ENCODE measurements around the gene GLRX. TPM values are rescaled to one million over a fixed set of nuclear protein-coding genes. Genes with fewer than 3 reads are reported as not detected.

GLRX gene
- 31.7 and 36.9 TPM in 2 replicates for total RNA-seq

GRCh38 chr5:95822542-95823181 is at the start of gene GLRX:
TSS of gene GLRX (minus strand) at chr5:95822726. CDS start at chr5:95822662, 64 bp downstream.

Other genes with a start within 250 kb of the GLRX start
- gene GPR150, start 202.6 kb downstream of the GLRX start, total RNA-seq, result 0.65 TPM in 1 of 2 replicates, not detected in the other
- 0.98 and 2.2 TPM in 2 replicates for gene RFESD, start 175.9 kb downstream of the GLRX start, total RNA-seq
- gene SPATA9, start 139.7 kb downstream of the GLRX start, total RNA-seq, result 0.28 TPM in 1 of 2 replicates, not detected in the other
- 36.6 and 48.9 TPM in 2 replicates for gene RHOBTB3, start 91.4 kb downstream of the GLRX start, total RNA-seq
- 109 and 114 TPM in 2 replicates for gene ELL2, start 139.1 kb upstream of the GLRX start, total RNA-seq